ENCODE results near the gene SYNE1. TPM values are rescaled to one million over a fixed set of nuclear protein-coding genes. Genes with fewer than 3 reads are reported as not detected.

SYNE1 gene
- total and polyA plus RNA-seq, 4 donors = 10.2 to 105 (median 24.5) TPM

- H3K9ac ChIP-seq (ENCODE audit: low read depth in 1 of 2, low read length in 2 of 2) = no peak overlapping the region
- no peak for DNase-seq (ENCODE audit: low spot score)
- H3K27me3 ChIP-seq (ENCODE audit: control insufficient read depth in 4 of 4, insufficient read depth in 4 of 4, low read length in 3 of 4) = no peaks in the 10 kb centered on the region
- TF ChIP-seq ATF3 (IDR thresholded peaks at IDR 0.05) (no peak), CTCF (IDR thresholded peaks at IDR 0.05; ENCODE audit: low read depth, low read length, missing input control) (no peak), HNF4G (IDR thresholded peaks at IDR 0.05) (no peak), EGR1 (IDR thresholded peaks at IDR 0.05; ENCODE audit: low read depth in 2 of 2) (no peak), HNF4A (conservative IDR thresholded peaks at IDR 0.05) (no peak), YY1 (IDR thresholded peaks at IDR 0.05) (no peak), MAX (IDR thresholded peaks at IDR 0.05) (no peak), JUND (IDR thresholded peaks at IDR 0.05) (no peak), SP1 (IDR thresholded peaks at IDR 0.05) (no peak), ZBTB33 (IDR thresholded peaks at IDR 0.05) (no peak), RXRA (IDR thresholded peaks at IDR 0.05) (no peak), GABPA (IDR thresholded peaks at IDR 0.05 in 1 of 2, conservative IDR thresholded peaks at IDR 0.05 in 1 of 2) (no peak), TAF1 (conservative IDR thresholded peaks at IDR 0.05) (no peak), RAD21 (IDR thresholded peaks at IDR 0.05) (no peak), FOXA1 (IDR thresholded peaks at IDR 0.05) (no peak), NR2F2 (IDR thresholded peaks at IDR 0.05) (no peak), FOXA2 (IDR thresholded peaks at IDR 0.05) (no peak)
- no peak overlapping the region for H3K27ac ChIP-seq (ENCODE audit: low read depth in 1 of 2, low read length in 2 of 2)
- H3K9me3 ChIP-seq (ENCODE audit: control insufficient read depth in 4 of 4, low read length in 3 of 4) = no peaks in the 10 kb centered on the region
- H3K4me3 ChIP-seq (ENCODE audit: low read depth in 1 of 3, low read length in 3 of 3) = no peak overlapping the region
- H3K4me1 ChIP-seq (ENCODE audit: control insufficient read depth in 4 of 4, insufficient read depth in 4 of 4, low read length in 3 of 4) = no peaks in the 10 kb centered on the region
- WGBS = 91% methylated on average over 8 of the region's 8 CpGs
- peaks cover 1 to 49% (median 24%) of the 10 kb centered on the region in 4 donors for H3K36me3 ChIP-seq (ENCODE audit: control insufficient read depth in 4 of 4, insufficient read depth in 3 of 4, low read depth in 1 of 4, low read length in 3 of 4)
Observed at GRCh38 chr6:152268846-152269442, 368.2 kb downstream of the SYNE1 start.

GRCh38 chr6:152267967-152268845, 369.0 kb downstream of the SYNE1 start:
- WGBS = 70% methylated on average over 9 of the region's 9 CpGs
- Histone ChIP-seq H3K4me3 (ENCODE audit: low read depth in 1 of 3, low read length in 3 of 3) (no peak overlapping the region), H3K9me3 (ENCODE audit: control insufficient read depth in 4 of 4, low read length in 3 of 4) (no peaks in the 10 kb centered on the region), H3K4me1 (ENCODE audit: control insufficient read depth in 4 of 4, insufficient read depth in 4 of 4, low read length in 3 of 4) (no peaks in the 10 kb centered on the region), H3K9ac (ENCODE audit: low read depth in 1 of 2, low read length in 2 of 2) (no peak overlapping the region), H3K27me3 (ENCODE audit: control insufficient read depth in 4 of 4, insufficient read depth in 4 of 4, low read length in 3 of 4) (no peaks in the 10 kb centered on the region), H3K36me3 (ENCODE audit: control insufficient read depth in 4 of 4, insufficient read depth in 3 of 4, low read depth in 1 of 4, low read length in 3 of 4) (peaks cover 1 to 45% (median 21%) of the 10 kb centered on the region in 4 donors), H3K27ac (ENCODE audit: low read depth in 1 of 2, low read length in 2 of 2) (no peak overlapping the region)
- no peak for DNase-seq (ENCODE audit: low spot score)
- peak; percentile 78 for TF ChIP-seq RAD21 (IDR thresholded peaks at IDR 0.05)
- peak; percentile 40 for TF ChIP-seq CTCF (IDR thresholded peaks at IDR 0.05; ENCODE audit: low read depth, low read length, missing input control)
- no peak for TF ChIP-seq FOXA2 (IDR thresholded peaks at IDR 0.05)
